IMR-90 (cell line): ENCODE data around the gene GPC4. TPM values are rescaled to one million over a fixed set of nuclear protein-coding genes. Genes with fewer than 3 reads are reported as not detected.
A peak's percentile ranks its signal among the peaks of the same experiment; 100 is the strongest.

Experiments used
- ATAC-seq: fragments of 200-7000 bp; cut with Tn5 transposase; 2 replicates; pipeline ENCODE4 v1.9.1; 2020; ENCODE audit warnings: low read depth, mild to moderate bottlenecking, moderate library complexity
- BruUV-seq: library from RNA; stranded (reverse); fragments of 400-500 nt; replicated peaks from 2 replicates; lab custom pipeline; 2021; lab: Mats Ljungman, UMichigan
- CTCF ChIA-PET: fragments of 300-600 bp; formaldehyde crosslinking; extraction: SDS; loops from one replicate; lab custom pipeline; 2021; ENCODE audit warnings: antibody characterized with exemption; lab: Yijun Ruan, JAX
- POLR2A ChIA-PET: fragments of 300-600 bp; sonication (Branson Sonifier 250); formaldehyde crosslinking; loops from one replicate; lab custom pipeline; 2022; ENCODE audit warnings: antibody characterized with exemption; ENCODE audit not compliant: unreplicated experiment; lab: Charles Lee
- DNase-seq: peaks from one replicate; pipeline ENCODE4 v3.0.0; 2013
- H2AFZ ChIP-seq: replicated peaks from 2 replicates; pipeline ENCODE3; 2013; ENCODE audit warnings: low read length, mild to moderate bottlenecking; ENCODE audit not compliant: poor library complexity
- H2AK5ac ChIP-seq: 2 replicates; pipeline ENCODE4 v1.6.1; 2013; ENCODE audit warnings: low read depth, low read length, inconsistent platforms
- H2AK9ac ChIP-seq: replicated peaks from 2 replicates; pipeline ENCODE3; 2013; ENCODE audit warnings: mild to moderate bottlenecking, low read depth, low read length, moderate library complexity; ENCODE audit not compliant: poor library complexity
- H2BK120ac ChIP-seq: 2 replicates; pipeline ENCODE4 v1.6.1; 2013; ENCODE audit warnings: low read depth, low read length, inconsistent platforms
- H2BK15ac ChIP-seq: 3 replicates; pipeline ENCODE4 v1.6.1; 2013; ENCODE audit warnings: low read depth, low read length, inconsistent platforms
- H2BK20ac ChIP-seq: 2 replicates; pipeline ENCODE4 v1.6.1; 2013; ENCODE audit warnings: low read depth, mild to moderate bottlenecking, inconsistent platforms, low read length, moderate library complexity
- H2BK5ac ChIP-seq: 2 replicates; pipeline ENCODE4 v1.6.1; 2013; ENCODE audit warnings: mild to moderate bottlenecking, low read depth, low read length, inconsistent platforms; ENCODE audit not compliant: poor library complexity, severe bottlenecking
- H3K14ac ChIP-seq: replicated peaks from 2 replicates; pipeline ENCODE4 v1.6.1; 2013; ENCODE audit warnings: low read depth, low read length, inconsistent platforms
- H3K18ac ChIP-seq: 2 replicates; pipeline ENCODE4 v1.6.1; 2013; ENCODE audit warnings: low read depth, low read length, control low read depth
- H3K23ac ChIP-seq: 2 replicates; pipeline ENCODE4 v1.6.1; 2013; ENCODE audit warnings: low read depth, low read length, inconsistent platforms
- H3K27ac ChIP-seq: 2 replicates; pipeline ENCODE4 v1.5.1; 2013; ENCODE audit warnings: mild to moderate bottlenecking, control low read depth, low read length; ENCODE audit not compliant: insufficient read depth
- H3K27me3 ChIP-seq: 2 replicates; pipeline ENCODE4 v1.6.1; 2013; ENCODE audit warnings: low read length; ENCODE audit not compliant: control insufficient read depth, insufficient read depth
- H3K36me3 ChIP-seq: 2 replicates; pipeline ENCODE4 v1.6.1; 2013; ENCODE audit warnings: low read length, mixed read lengths; ENCODE audit not compliant: control insufficient read depth, insufficient read depth
- H3K4ac ChIP-seq: 2 replicates; pipeline ENCODE4 v1.6.1; 2013; ENCODE audit warnings: low read depth, low read length, inconsistent platforms
- H3K4me1 ChIP-seq: 2 replicates; pipeline ENCODE4 v1.6.1; 2013; ENCODE audit warnings: low read length, mixed read lengths; ENCODE audit not compliant: control insufficient read depth, insufficient read depth
- H3K4me2 ChIP-seq: 2 replicates; pipeline ENCODE4 v1.6.1; 2013; ENCODE audit warnings: low read depth, mild to moderate bottlenecking, control low read depth, low read length, moderate library complexity
- H3K4me3 ChIP-seq: 2 replicates; pipeline ENCODE4 v1.5.1; 2013; ENCODE audit warnings: low read depth, mild to moderate bottlenecking, control low read depth, low read length, moderate library complexity; ENCODE audit not compliant: insufficient read depth
- H3K56ac ChIP-seq: 2 replicates; pipeline ENCODE4 v1.6.1; 2013; ENCODE audit warnings: low read length, inconsistent platforms; ENCODE audit not compliant: insufficient read depth; ENCODE audit errors: extremely low read depth
- H3K79me1 ChIP-seq, 2 experiments: 2 replicates each; pipeline ENCODE4 v1.6.1; 2013; ENCODE audit warnings: low read length in 2 of 2, inconsistent platforms in 1 of 2, low read depth in 1 of 2
- H3K9ac ChIP-seq: 2 replicates; pipeline ENCODE4 v1.6.1; 2013; ENCODE audit warnings: low read depth, low read length, control low read depth
- H3K9me1 ChIP-seq: 2 replicates; pipeline ENCODE4 v1.6.1; 2013; ENCODE audit warnings: low read length, inconsistent platforms; ENCODE audit not compliant: insufficient read depth
- H3K9me3 ChIP-seq: 2 replicates; pipeline ENCODE4 v1.6.1; 2013; ENCODE audit warnings: low read length; ENCODE audit not compliant: control insufficient read depth, insufficient read depth
- H4K20me1 ChIP-seq: 2 replicates; pipeline ENCODE4 v1.6.1; 2013; ENCODE audit warnings: low read length, inconsistent platforms; ENCODE audit not compliant: insufficient read depth
- H4K5ac ChIP-seq: 2 replicates; pipeline ENCODE4 v1.6.1; 2013; ENCODE audit warnings: mild to moderate bottlenecking, low read depth, low read length, control low read depth
- H4K8ac ChIP-seq, 2 experiments: 2 replicates each; pipeline ENCODE4 v1.6.1; 2013; ENCODE audit warnings: low read depth in 2 of 2, low read length in 2 of 2, control low read depth in 1 of 2, inconsistent platforms in 1 of 2
- H4K91ac ChIP-seq: 2 replicates; pipeline ENCODE4 v1.6.1; 2013; ENCODE audit warnings: low read depth, low read length, inconsistent platforms; ENCODE audit not compliant: insufficient read depth
- MAFK ChIP-seq: IDR thresholded peaks from 2 replicates; pipeline ENCODE4 v1.6.1; 2012; ENCODE audit warnings: low read depth, low read length, improper control_type of control experiment
- MXI1 ChIP-seq: IDR thresholded peaks from 2 replicates; pipeline ENCODE4 v1.6.1; 2012; ENCODE audit warnings: low read depth, mild to moderate bottlenecking, low read length, moderate library complexity, borderline replicate concordance
- WGBS, 2 experiments: methylation state at CpG; one replicate each; pipeline versions ENCODE4 v1.1.5 to v1.1.7; 2013; ENCODE audit warnings: missing lambda C conversion rate in 2 of 2; ENCODE audit not compliant: insufficient read length in 1 of 2; ENCODE audit errors: extremely low coverage in 2 of 2; 5-methylcytosine and 5-hydroxymethylcytosine counted together
- dilution Hi-C: fragments of 300-500 bp; cut with HindIII; formaldehyde crosslinking; loops from one replicate; pipeline ENCODE4 v1.14.3; 2018; ENCODE audit warnings: low sequenced_read_pairs; ENCODE audit not compliant: unreplicated experiment
- in situ Hi-C: fragments of 300-500 bp; cut with MboI; formaldehyde crosslinking; loops from 3 replicates; pipeline ENCODE4 v1.14.3; 2019; ENCODE audit warnings: low sequenced_read_pairs, inconsistent platforms, mixed read lengths
- intact Hi-C: fragments of 100-400 bp; cut with micrococcal nuclease; formaldehyde crosslinking; loops from 2 replicates; pipeline ENCODE4 v1.10.0; 2022
- polyA plus RNA-seq, 3 experiments: library from polyadenylated mRNA; depleted of rRNA; stranded (reverse); fragments of >200 nt; gene quantifications; 2 replicates each; pipeline ENCODE4 v1.2.3, GENCODE V29; 2012; ENCODE audit warnings: low replicate concordance in 1 of 3
- total RNA-seq: library from RNA; depleted of rRNA; stranded (reverse); fragments of >200 nt; gene quantifications from 2 replicates; pipeline ENCODE4 v1.2.3, GENCODE V29; 2012

GPC4 gene
- total and polyA plus RNA-seq, 2 of the 4 experiments (the other 2 are of a cell fraction) = 0.54 to 1.6 TPM

DNA sequence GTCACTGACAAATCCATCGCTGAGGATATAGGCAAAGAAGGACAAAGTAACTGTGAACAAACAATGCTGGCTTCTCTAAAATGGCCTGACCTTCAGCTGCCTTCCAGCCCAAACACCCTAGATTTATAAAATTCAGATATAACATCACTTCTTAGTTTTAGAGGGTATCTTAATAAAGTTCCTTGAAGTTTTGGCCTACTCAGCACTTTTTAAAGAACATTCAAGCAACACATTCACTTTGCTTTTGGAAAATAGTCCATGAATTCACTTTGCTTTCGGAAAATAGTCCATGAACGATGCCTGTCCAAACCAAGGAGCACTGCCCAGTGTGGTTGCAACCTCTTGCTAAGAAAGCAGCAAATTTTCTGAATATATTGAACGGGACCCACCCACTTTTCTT, 142.1 kb downstream of the GPC4 start:
- no peaks in the 10 kb centered on the region for H3K36me3 ChIP-seq
- H3K27me3 ChIP-seq = peaks cover 7% of the 10 kb centered on the region
- H3K4me1 ChIP-seq = no peaks in the 10 kb centered on the region
- H3K9ac ChIP-seq = no peak overlapping the region
- DNase-seq (no peak), ATAC-seq (no peak)
- dilution Hi-C loops (no loop called here), intact Hi-C loops (no loop called here), in situ Hi-C loops (no loop called here)
- H2BK120ac ChIP-seq = no peak overlapping the region
- H3K27ac ChIP-seq = no peak overlapping the region
- H3K79me1 ChIP-seq = no peaks in the 10 kb centered on the region
- H3K18ac ChIP-seq = no peak overlapping the region
- no peak overlapping the region for H2AK9ac ChIP-seq
- no TSS peak for BruUV-seq
- no peak overlapping the region for H2AK5ac ChIP-seq
- CTCF ChIA-PET = no interaction called here
- no peaks in the 10 kb centered on the region for H3K9me1 ChIP-seq
- H3K23ac ChIP-seq = no peak overlapping the region
- WGBS, 2 experiments = no CpG with 5 or more reads among the region's 4 CpGs
- no peak overlapping the region for H4K91ac ChIP-seq
- TF ChIP-seq MAFK (peak; percentile 94), MXI1 (no peak)
- no peak overlapping the region for H2BK15ac ChIP-seq
- no peak overlapping the region for H2AFZ ChIP-seq
- H3K9me3 ChIP-seq = no peaks in the 10 kb centered on the region
- H3K4me2 ChIP-seq = no peak overlapping the region
- no peak overlapping the region for H2BK5ac ChIP-seq
- no peak overlapping the region for H3K56ac ChIP-seq
- no peak overlapping the region for H3K4ac ChIP-seq
- H4K8ac ChIP-seq = no peak overlapping the region
- no peaks in the 10 kb centered on the region for H4K20me1 ChIP-seq
- POLR2A ChIA-PET = no interaction called here
- H4K5ac ChIP-seq = no peak overlapping the region
- H3K14ac ChIP-seq = no peak overlapping the region
- H2BK20ac ChIP-seq = no peak overlapping the region
- H3K4me3 ChIP-seq = no peak overlapping the region
